HG03571 (cell line): Measurements from ENCODE around the gene SEPTIN12.
A peak's percentile ranks its signal among the peaks of the same experiment; 100 is the strongest.
"Not testable (repeated sequence)": the region's sequence is repeated elsewhere in the genome, so short reads cannot be mapped to it uniquely, and the experiment has no call there.

Source experiments
- ATAC-seq: cut with Tn5 transposase; IDR thresholded peaks from one replicate; pipeline ENCODE4 v1.9.1; 2021; ENCODE audit not compliant: unreplicated experiment

The SEPTIN12 gene

GRCh38 chr16:4785758-4786433 is 2.2 kb downstream of the SEPTIN12 start:
- no peak for ATAC-seq

- not testable (repeated sequence) for ATAC-seq
Observed at GRCh38 chr16:4784444-4784987, 3.6 kb downstream of the SEPTIN12 start.

- ATAC-seq: no peak
Observed at GRCh38 chr16:4783951-4784336, 4.2 kb downstream of the SEPTIN12 start.

GRCh38 chr16:4783251-4783950 is 4.7 kb downstream of the SEPTIN12 start:
- ATAC-seq: no peak

GRCh38 chr16:4780235-4780634 is 7.9 kb downstream of the SEPTIN12 start:
- ATAC-seq: no peak

- ATAC-seq: no peak
Observed at GRCh38 chr16:4778050-4778392, 10.1 kb downstream of the SEPTIN12 start.

- no peak for ATAC-seq
Observed at GRCh38 chr16:4777339-4778049, 10.7 kb downstream of the SEPTIN12 start.

- ATAC-seq: no peak
Observed at GRCh38 chr16:4776141-4776705, 11.9 kb downstream of the SEPTIN12 start.

GRCh38 chr16:4775005-4775404 is 13.1 kb downstream of the SEPTIN12 start:
- no peak for ATAC-seq

- ATAC-seq: no peak
Observed at GRCh38 chr16:4772351-4772750, 15.8 kb downstream of the SEPTIN12 start.

GRCh38 chr16:4771646-4772045 is 16.5 kb downstream of the SEPTIN12 start:
- no peak for ATAC-seq

- no peak for ATAC-seq
Observed at GRCh38 chr16:4769306-4769638, 18.9 kb downstream of the SEPTIN12 start.

- ATAC-seq: peak; percentile 54
Observed at GRCh38 chr16:4768549-4769305, 19.4 kb downstream of the SEPTIN12 start.

GRCh38 chr16:4767872-4768548 is 20.1 kb downstream of the SEPTIN12 start:
- no peak for ATAC-seq

- ATAC-seq: peak; percentile 81
Observed at GRCh38 chr16:4766875-4767628, 21.1 kb downstream of the SEPTIN12 start, which contains the start of gene ZNF500. Gene ZNF500 (minus strand): TSS chr16:4767162. CDS start chr16:4765978, 1,184 bp downstream.

GRCh38 chr16:4765511-4766474 is 22.4 kb downstream of the SEPTIN12 start:
- ATAC-seq: no peak

- ATAC-seq: no peak
Observed at GRCh38 chr16:4763791-4764190, 24.4 kb downstream of the SEPTIN12 start.

GRCh38 chr16:4762205-4762604 is 25.9 kb downstream of the SEPTIN12 start:
- ATAC-seq: no peak
